GM23338 (cell line): ENCODE results near the gene FAM98C. TPM values are rescaled to one million over a fixed set of nuclear protein-coding genes. Genes with fewer than 3 reads are reported as not detected.

Experiments
- ATAC-seq: fragments of 200-7000 bp; cut with Tn5 transposase; 3 replicates; pipeline ENCODE4 v1.9.1; 2020
- DNase-seq: peaks from one replicate; pipeline ENCODE4 v3.0.0-alpha.2; 2015; ENCODE audit warnings: low spot score
- H2AFZ ChIP-seq: fragments of 200-600 bp; sonication (generic); 2 replicates; pipeline ENCODE4 v1.8.0; 2016; ENCODE audit warnings: antibody characterized with exemption, mild to moderate bottlenecking, moderate library complexity
- H3F3A ChIP-seq: fragments of 200-600 bp; sonication (generic); replicated peaks from 2 replicates; pipeline ENCODE4 v1.8.0; 2017; ENCODE audit warnings: antibody characterized with exemption, mixed run types, low read depth
- H3K27ac ChIP-seq: fragments of 200-600 bp; sonication (generic); 2 replicates; pipeline ENCODE4 v1.6.1; 2016; ENCODE audit warnings: low read depth
- H3K27me3 ChIP-seq: fragments of 200-600 bp; sonication (generic); 2 replicates; pipeline ENCODE4 v1.8.0; 2016; ENCODE audit warnings: mild to moderate bottlenecking, mixed run types, moderate library complexity; ENCODE audit not compliant: insufficient read depth
- H3K36me3 ChIP-seq: fragments of 200-600 bp; sonication (generic); 2 replicates; pipeline ENCODE4 v1.8.0; 2016; ENCODE audit warnings: mild to moderate bottlenecking; ENCODE audit not compliant: insufficient read depth
- H3K4me1 ChIP-seq: fragments of 200-600 bp; sonication (generic); 2 replicates; pipeline ENCODE4 v1.8.0; 2016; ENCODE audit warnings: mild to moderate bottlenecking, moderate library complexity; ENCODE audit not compliant: insufficient read depth
- H3K4me2 ChIP-seq: fragments of 200-600 bp; sonication (generic); 2 replicates; pipeline ENCODE4 v1.7.1; 2017; ENCODE audit warnings: mixed run types
- H3K4me3 ChIP-seq: fragments of 200-600 bp; sonication (generic); 2 replicates; pipeline ENCODE4 v1.6.1; 2016; ENCODE audit warnings: mixed run types
- H3K79me2 ChIP-seq: fragments of 200-600 bp; sonication (generic); replicated peaks from 2 replicates; pipeline ENCODE4 v1.8.0; 2017; ENCODE audit warnings: mild to moderate bottlenecking; ENCODE audit not compliant: insufficient read depth
- H3K9me2 ChIP-seq: fragments of 200-600 bp; sonication (generic); 2 replicates; pipeline ENCODE4 v1.8.0; 2017; ENCODE audit not compliant: insufficient read depth
- H4K20me1 ChIP-seq: fragments of 200-600 bp; sonication (generic); replicated peaks from 2 replicates; pipeline ENCODE4 v1.8.0; 2017; ENCODE audit warnings: mild to moderate bottlenecking; ENCODE audit not compliant: insufficient read depth
- H3K27ac Mint-ChIP-seq: 2 replicates; pipeline ENCODE4 v1.8.0; 2020; ENCODE audit warnings: inconsistent platforms, mild to moderate bottlenecking, moderate library complexity, mixed read lengths
- H3K27me3 Mint-ChIP-seq: 3 replicates; pipeline ENCODE4 v1.8.0; 2022; ENCODE audit warnings: low read depth, mild to moderate bottlenecking, moderate library complexity, mixed read lengths, inconsistent platforms; ENCODE audit not compliant: insufficient read depth, poor library complexity
- H3K36me3 Mint-ChIP-seq: 3 replicates; pipeline ENCODE4 v1.8.0; 2021; ENCODE audit warnings: low read depth, mild to moderate bottlenecking, inconsistent platforms, moderate library complexity, mixed read lengths
- H3K4me1 Mint-ChIP-seq: 3 replicates; pipeline ENCODE4 v1.8.0; 2020; ENCODE audit warnings: mild to moderate bottlenecking, inconsistent platforms, mixed read lengths
- H3K4me3 Mint-ChIP-seq: 3 replicates; pipeline ENCODE4 v1.8.0; 2021; ENCODE audit warnings: moderate library complexity, mild to moderate bottlenecking, inconsistent platforms, mixed read lengths
- H3K9me3 Mint-ChIP-seq: 3 replicates; pipeline ENCODE4 v1.8.0; 2020; ENCODE audit warnings: moderate library complexity, mild to moderate bottlenecking, inconsistent platforms, mixed read lengths
- CREB1 ChIP-seq: fragments of 250-450 bp; sonication (Bioruptor Pico); IDR thresholded peaks from 2 replicates; pipeline ENCODE4 v1.5.0; 2020; ENCODE audit warnings: low read depth, mild to moderate bottlenecking, moderate library complexity
- CTCF ChIP-seq, 2 experiments: fragments of 200-600 bp in 1 of 2; sonication (generic) in 1 of 2; conservative IDR thresholded peaks; 2 replicates each; pipeline versions ENCODE4 v1.5.1 to v1.6.1; 2016 to 2017; ENCODE audit warnings: antibody characterized with exemption in 2 of 2, low read depth in 2 of 2, mild to moderate bottlenecking in 2 of 2, moderate library complexity in 1 of 2
- ETS1 ChIP-seq: IDR thresholded peaks from 2 replicates; pipeline ENCODE4 v1.6.1; 2016; ENCODE audit warnings: antibody characterized with exemption
- EZH2 ChIP-seq: fragments of 200-600 bp; sonication (generic); IDR thresholded peaks from one replicate; pipeline ENCODE4 v1.8.0; 2017; ENCODE audit warnings: antibody characterized with exemption, mild to moderate bottlenecking, low read depth; ENCODE audit not compliant: unreplicated experiment
- EZH2phosphoT487 ChIP-seq: fragments of 200-600 bp; sonication (generic); IDR thresholded peaks from one replicate; pipeline ENCODE4 v1.8.1; 2018; ENCODE audit warnings: antibody characterized with exemption; ENCODE audit not compliant: unreplicated experiment
- JUNB ChIP-seq: IDR thresholded peaks from one replicate; pipeline ENCODE4 v1.6.1; 2016; ENCODE audit warnings: antibody characterized with exemption; ENCODE audit not compliant: unreplicated experiment
- NANOG ChIP-seq: IDR thresholded peaks from 2 replicates; pipeline ENCODE4 v1.6.1; 2016; ENCODE audit warnings: antibody characterized with exemption, borderline replicate concordance
- POLR2AphosphoS5 ChIP-seq: IDR thresholded peaks from 2 replicates; pipeline ENCODE4 v1.6.1; 2016; ENCODE audit warnings: antibody characterized with exemption, low read depth
- STAT1 ChIP-seq: IDR thresholded peaks from one replicate; pipeline ENCODE4 v1.6.1; 2016; ENCODE audit warnings: antibody characterized with exemption; ENCODE audit not compliant: unreplicated experiment
- ZNF114 ChIP-seq: fragments of 250-450 bp; sonication (Bioruptor Pico); IDR thresholded peaks from 2 replicates; pipeline ENCODE4 v1.5.0; 2020; ENCODE audit warnings: mild to moderate bottlenecking, moderate library complexity
- ZNF331 ChIP-seq: fragments of 250-450 bp; sonication (Bioruptor Pico); IDR thresholded peaks from 2 replicates; pipeline ENCODE4 v1.5.0; 2020; ENCODE audit warnings: low read depth, mild to moderate bottlenecking, moderate library complexity
- polyA plus RNA-seq: library from polyadenylated mRNA; unstranded; fragments of >200 nt; fragmentation: Nextera tagmentation; extraction: Ambion mirVana; gene quantifications from 2 replicates; pipeline ENCODE4 v1.2.1, GENCODE V29; 2016
- total RNA-seq: library from RNA; depleted of rRNA; stranded (reverse); fragments of >200 nt; shearing (Covaris generic); gene quantifications from 2 replicates; pipeline ENCODE4 v1.2.3, GENCODE V29; 2014
- TF ChIP-seq, protein P1 (sequence below): IDR thresholded peaks from one replicate; pipeline ENCODE4 v1.6.1; 2018; ENCODE audit warnings: antibody characterized with exemption; ENCODE audit not compliant: unreplicated experiment

FAM98C gene
- total and polyA plus RNA-seq, 2 experiments from 2014 or later: 4.3 to 7.6 TPM

DNA sequence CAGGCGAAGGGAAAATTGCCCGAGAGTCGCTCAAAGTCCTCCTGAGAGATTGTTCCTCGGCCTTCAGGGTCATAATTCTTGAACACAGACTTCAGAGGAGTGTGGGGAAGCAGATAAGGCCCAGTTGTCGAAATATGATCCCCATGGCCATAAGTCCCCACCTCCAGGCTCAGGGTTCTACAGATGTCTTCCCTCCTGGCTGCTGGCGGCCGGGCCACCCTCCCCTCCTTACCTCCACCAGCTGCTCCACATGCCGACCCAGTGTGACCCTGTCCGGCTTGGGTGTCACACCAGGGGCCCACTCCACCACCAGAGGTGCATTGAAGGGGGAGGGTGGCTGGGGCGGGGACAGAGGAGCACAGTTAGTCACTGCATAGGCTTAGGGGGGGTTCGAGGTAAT is 10.1 kb downstream of the FAM98C start:
- no peaks in the 10 kb centered on the region for H3K36me3 ChIP-seq
- H2AFZ ChIP-seq: no peak overlapping the region
- 0 out of 2 replicates have a peak, but pooled peaks cover 5% of the 10 kb centered on the region for H3F3A ChIP-seq
- Mint-ChIP-seq H3K9me3 (no peaks in the 10 kb centered on the region), H3K27me3 (peaks cover 10% of the 10 kb centered on the region), H3K4me1 (peaks cover 8% of the 10 kb centered on the region), H3K36me3 (peaks cover 3% of the 10 kb centered on the region; the same call in 1 of the 3 replicates), H3K27ac (no peak overlapping the region), H3K4me3 (no peak overlapping the region)
- no peaks in the 10 kb centered on the region for H4K20me1 ChIP-seq
- no peaks in the 10 kb centered on the region for H3K79me2 ChIP-seq
- H3K9me2 ChIP-seq: no peaks in the 10 kb centered on the region
- DNase-seq: no peak
- H3K4me3 ChIP-seq: no peak overlapping the region
- TF ChIP-seq EZH2: no peak
- TF ChIP-seq, protein P1, sequence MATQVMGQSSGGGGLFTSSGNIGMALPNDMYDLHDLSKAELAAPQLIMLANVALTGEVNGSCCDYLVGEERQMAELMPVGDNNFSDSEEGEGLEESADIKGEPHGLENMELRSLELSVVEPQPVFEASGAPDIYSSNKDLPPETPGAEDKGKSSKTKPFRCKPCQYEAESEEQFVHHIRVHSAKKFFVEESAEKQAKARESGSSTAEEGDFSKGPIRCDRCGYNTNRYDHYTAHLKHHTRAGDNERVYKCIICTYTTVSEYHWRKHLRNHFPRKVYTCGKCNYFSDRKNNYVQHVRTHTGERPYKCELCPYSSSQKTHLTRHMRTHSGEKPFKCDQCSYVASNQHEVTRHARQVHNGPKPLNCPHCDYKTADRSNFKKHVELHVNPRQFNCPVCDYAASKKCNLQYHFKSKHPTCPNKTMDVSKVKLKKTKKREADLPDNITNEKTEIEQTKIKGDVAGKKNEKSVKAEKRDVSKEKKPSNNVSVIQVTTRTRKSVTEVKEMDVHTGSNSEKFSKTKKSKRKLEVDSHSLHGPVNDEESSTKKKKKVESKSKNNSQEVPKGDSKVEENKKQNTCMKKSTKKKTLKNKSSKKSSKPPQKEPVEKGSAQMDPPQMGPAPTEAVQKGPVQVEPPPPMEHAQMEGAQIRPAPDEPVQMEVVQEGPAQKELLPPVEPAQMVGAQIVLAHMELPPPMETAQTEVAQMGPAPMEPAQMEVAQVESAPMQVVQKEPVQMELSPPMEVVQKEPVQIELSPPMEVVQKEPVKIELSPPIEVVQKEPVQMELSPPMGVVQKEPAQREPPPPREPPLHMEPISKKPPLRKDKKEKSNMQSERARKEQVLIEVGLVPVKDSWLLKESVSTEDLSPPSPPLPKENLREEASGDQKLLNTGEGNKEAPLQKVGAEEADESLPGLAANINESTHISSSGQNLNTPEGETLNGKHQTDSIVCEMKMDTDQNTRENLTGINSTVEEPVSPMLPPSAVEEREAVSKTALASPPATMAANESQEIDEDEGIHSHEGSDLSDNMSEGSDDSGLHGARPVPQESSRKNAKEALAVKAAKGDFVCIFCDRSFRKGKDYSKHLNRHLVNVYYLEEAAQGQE: no peak
- TF ChIP-seq CTCF (conservative IDR thresholded peaks at IDR 0.05; ENCODE audit: low read depth in 2 of 2): no peak
- TF ChIP-seq EZH2phosphoT487: no peak
- no peak for TF ChIP-seq STAT1
- no peak for TF ChIP-seq ETS1
- TF ChIP-seq ZNF114 (CRISPR knock-in tag): no peak
- TF ChIP-seq POLR2AphosphoS5: no peak
- TF ChIP-seq JUNB: no peak
- no peak for TF ChIP-seq ZNF331 (CRISPR knock-in tag)
- no peak for TF ChIP-seq NANOG
- TF ChIP-seq CREB1 (CRISPR knock-in tag): no peak
- no peak overlapping the region for H3K4me2 ChIP-seq
- no peaks in the 10 kb centered on the region for H3K27me3 ChIP-seq
- peaks cover 6% of the 10 kb centered on the region; the same call in 1 of the 2 replicates for H3K4me1 ChIP-seq
- no peak for ATAC-seq
- no peak overlapping the region for H3K27ac ChIP-seq
